ENCODE data around the gene MED15.

GRCh38 chr22:20510811-20511577, 3.6 kb downstream of the MED15 start:
- TF ChIP-seq CTCF (IDR thresholded peaks at IDR 0.05) (no peak), POLR2A (IDR thresholded peaks at IDR 0.05) (no peak)

Measured in lower leg skin (tissue), 3 donors.